Measurements from ENCODE around the gene LPP.
A peak's percentile ranks its signal among the peaks of the same experiment; 100 is the strongest.
"Not testable (repeated sequence)": the region's sequence is repeated elsewhere in the genome, so short reads cannot be mapped to it uniquely, and the experiment has no call there.

Gene LPP

DNA sequence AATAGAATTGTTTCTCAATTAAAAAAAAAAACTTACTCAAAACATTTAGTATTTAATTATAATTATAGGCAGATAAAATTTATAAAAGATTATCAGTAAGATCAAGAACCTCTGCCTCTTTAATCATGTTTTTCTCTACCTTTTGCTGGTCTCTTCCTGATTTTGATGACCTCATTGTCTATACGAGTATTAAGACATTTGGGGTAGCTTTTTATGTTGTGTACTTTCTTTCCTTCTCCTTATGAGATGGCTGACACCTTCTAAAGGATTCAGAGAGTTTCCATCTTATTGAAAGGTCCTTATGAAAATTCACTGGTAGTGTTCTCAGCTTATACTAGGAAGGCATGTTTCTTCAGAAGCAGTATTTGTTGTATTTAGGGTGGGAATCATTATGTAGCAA lies 426.3 kb downstream of the LPP start:
- no peak for DNase-seq (ENCODE audit: low spot score)

DNA sequence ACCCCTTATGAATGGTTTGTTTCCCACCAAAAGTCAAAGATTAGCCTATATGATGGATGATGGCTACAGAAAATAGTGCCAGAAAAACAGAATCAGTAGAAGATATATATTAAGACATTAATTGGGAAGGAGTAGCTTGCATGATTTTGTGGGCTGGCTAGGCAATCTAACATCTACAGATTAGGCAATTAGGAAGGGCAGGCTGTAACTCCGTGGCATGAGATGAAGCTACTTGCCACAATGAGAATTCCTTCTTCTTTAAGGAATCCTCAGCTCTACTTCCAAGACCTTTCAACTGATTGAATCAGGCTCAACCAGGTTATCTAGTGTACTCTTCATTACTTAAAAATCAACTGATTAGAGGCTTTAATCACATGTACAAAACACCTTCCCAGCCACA lies 426.7 kb downstream of the LPP start:
- no peak for DNase-seq (ENCODE audit: low spot score)

DNA sequence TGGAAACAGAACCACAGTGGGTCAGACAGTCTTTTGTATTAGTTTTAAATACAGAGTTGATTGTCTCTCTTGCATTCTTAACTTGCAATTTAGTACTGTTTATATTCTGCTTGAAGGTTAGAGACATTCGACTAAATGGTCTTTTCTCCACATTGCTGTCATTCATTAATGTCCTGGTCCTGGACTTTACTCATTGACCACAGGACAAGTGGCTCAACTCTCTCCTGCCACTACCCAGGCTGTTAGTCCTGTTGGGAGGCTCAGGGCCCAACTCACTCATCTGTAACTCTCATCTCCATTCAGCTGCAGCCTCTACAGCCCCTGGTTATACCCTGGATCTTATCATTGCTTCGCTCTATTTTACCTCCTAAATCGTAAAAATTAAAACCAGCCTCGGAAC lies 427.4 kb downstream of the LPP start:
- no peak for DNase-seq (ENCODE audit: low spot score)

DNA sequence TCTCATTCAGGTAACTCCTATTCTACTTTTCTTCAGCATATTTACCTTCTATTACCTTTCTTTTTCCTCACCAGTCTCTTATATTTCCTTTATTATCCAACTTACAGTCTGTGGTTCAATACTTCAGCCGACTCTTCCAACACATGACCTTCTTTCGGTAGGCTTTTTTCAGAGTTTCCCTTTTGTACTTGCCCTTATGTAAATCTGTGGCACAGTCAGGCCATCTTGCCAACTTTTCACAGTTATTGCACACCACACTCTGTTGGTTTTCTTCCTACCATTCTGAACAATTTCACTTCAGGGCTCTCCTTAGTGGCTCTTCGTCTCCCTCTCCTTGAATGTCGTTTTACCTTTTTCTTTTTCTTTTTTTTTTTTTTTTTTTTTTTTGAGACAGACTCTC lies 427.8 kb downstream of the LPP start:
- DNase-seq (ENCODE audit: low spot score), result no peak

DNA sequence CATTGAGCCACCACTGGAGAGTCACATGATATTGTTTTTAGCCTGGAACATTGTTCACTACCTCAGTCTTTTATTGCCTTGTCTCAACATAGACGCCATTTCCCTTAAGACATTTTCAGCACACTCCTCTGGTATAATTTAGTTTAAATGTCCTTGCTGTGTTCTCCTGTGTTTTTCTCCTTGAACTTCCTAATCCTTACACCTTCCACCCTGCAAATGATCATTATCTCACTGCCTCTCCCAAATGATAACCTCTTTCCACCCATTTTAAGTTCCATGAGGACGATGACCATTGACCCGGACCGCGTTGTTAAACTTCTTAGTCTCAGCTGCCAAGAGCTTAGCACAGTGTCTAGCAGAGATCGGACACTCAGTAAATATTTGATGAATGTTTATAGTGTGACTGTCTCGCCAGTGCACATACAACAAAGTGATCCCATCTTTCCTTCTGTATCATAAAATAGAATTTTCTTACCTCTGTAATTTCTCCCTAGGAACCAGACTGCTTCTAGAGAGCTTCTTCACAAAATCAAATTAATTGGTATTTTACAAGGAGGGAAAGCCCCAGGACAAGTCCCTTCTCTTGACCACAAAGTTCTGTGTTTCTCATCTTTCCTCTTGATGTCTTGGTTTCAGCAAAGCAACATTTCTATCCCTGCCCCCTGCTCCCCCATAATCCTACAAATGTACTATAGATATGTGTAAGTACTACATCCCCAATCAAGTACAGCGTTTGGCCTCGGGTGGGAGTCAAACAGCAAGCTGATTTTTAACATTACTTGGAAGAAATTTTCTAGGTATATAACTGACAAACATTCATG lies 429.6 kb downstream of the LPP start:
- no peak for DNase-seq (ENCODE audit: low spot score)

DNA sequence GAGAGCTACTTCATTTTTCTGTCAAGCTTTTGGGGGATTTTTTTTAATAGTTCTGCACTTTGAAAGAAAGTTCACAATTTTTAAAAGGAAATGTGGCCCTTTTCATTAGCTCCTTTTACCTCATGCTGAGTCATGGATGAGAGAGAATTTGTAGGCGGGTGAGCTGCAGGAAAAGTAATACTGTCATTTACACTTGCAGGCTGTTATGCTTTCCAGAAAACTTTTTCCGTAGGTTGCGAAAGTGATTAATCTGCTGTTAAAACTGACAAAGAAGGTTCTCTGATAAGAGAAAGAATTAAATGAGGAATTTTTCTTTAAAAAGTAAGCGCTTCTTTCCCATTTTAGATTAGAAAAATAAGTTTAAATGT lies 430.2 kb downstream of the LPP start:
- DNase-seq (ENCODE audit: low spot score), result no peak

DNA sequence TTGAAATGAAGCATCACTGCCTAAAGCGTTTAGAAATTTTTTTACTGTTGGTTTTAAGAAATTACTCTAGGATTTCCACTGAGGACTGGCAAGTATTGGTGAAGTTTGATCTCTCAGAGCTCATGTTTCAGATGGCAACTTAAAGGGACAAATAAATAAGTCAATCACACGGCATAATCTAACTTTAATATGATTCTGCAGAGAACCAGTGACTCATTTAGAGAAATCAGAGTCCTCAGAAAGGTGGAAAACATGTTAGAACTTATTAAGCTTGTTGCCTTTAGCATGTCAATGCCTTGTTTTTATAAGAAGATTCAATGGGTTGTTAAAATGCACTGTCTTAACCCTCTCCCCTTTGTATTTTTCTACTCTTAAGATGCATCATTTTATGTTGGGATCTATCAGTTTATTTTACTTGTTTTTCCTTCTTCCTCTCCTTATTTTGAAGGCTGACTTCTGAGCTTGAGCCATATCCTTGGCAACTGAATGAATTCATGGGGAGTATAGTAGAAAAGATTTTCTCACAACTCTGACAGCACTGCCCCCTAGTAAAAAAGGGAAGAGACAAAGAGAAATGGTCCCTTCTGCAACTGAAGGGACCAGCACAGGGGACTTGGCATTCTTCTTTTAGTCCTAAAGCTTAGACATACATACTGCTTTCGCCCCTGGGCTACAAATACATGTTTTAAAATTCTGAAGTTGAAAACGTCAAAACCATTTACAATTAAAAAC lies 431.2 kb downstream of the LPP start:
- peak; percentile 43 for DNase-seq (ENCODE audit: low spot score)

DNA sequence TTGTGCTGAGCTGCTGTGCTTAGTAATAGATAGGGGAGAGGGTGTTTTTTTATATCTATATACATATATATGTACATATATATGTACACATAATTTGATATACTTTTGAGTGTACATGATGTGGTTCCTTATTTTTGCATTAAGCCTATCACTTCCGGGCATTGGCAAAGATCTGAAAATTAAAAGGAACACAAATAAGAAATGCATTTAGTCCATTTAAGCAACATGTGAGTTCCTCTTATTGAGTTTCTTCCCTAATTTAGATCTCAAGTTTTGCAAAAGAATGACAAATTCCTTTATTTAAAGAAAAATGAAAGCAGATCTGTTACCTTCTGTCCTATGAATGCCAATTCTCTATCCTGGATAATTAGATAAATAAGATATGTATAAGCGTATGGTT lies 435.1 kb downstream of the LPP start:
- DNase-seq (ENCODE audit: low spot score), result no peak

DNA sequence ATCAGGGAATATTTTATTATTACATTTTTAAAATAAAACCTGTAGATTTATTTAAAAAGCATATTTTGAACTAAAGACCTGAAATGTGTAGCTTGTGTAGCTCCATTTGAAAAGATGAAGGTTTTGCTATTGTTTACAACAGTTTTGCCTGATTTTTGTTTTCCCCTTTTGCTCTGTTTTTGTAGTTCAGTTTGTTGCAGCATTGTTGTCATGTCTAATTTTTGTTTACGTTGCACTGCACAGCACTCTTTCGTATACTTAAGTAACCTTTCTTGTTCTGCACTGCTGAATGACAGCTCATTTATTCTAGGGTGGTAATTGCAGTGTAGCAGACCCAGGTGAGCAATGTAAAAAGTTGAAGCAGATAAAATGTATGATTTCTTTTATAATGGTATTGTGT lies 435.8 kb downstream of the LPP start:
- no peak for DNase-seq (ENCODE audit: low spot score)

DNA sequence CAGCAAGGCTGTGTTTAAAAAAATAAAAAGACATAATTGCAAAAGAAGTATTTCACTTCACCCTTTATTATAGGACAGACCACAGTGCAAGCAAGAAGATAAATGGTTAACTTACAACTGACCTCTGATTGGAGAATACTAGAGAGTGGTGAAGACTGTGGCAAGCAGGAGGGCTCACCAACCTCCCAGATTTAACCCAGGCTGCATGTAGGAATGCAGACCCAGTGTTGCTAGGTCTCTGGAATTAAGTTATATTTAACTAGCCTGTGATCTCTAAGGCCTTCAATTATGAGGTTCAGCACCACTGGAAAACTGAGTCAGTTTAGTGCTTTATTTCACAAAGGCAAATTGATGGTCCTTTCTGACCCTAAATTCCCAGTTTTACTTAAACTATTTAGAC lies 436.6 kb downstream of the LPP start:
- no peak for DNase-seq (ENCODE audit: low spot score)

DNA sequence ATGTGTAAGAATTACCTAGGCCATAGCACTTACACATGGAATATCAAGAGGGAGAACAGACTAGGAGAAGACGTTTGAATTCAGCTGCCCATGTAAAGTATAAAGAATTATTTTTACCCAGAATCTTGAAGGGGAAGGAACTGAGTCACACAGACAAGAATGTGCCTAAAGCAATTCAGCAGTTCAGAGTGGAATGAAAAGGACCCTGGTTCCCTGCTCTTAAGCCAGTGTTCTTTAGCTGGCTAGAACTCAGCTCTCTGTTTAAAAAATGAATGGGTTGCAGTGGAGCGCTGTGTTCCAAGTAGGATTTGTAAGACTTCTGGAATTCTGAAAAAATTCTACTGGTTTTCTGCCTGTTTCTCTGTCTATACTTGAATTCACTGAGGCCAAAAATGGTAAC lies 440.2 kb downstream of the LPP start:
- no peak for DNase-seq (ENCODE audit: low spot score)

DNA sequence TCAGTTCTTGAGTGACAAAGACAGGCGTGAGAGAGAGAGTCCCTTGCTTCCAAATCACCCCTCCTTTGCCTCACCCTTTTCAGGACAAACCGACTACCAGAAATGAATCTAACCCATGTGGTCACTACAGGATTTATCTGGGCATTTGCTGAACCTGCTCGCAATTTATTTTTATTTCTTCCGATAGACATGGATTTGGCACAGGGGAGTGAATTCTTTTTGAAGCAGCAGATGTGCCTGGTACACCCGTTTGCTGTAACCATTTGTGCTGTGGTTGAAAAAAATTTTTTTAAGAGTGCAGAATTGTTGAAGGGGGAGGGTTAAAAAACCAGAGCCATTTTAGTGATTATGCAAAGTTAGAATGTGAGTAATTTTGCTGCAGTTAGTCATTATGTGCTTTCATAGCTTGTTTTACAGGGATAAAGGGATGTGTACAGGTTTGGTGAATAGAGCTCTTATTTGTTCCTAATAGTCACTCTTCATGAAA lies 442.0 kb downstream of the LPP start:
- DNase-seq (ENCODE audit: low spot score), result no peak

DNA sequence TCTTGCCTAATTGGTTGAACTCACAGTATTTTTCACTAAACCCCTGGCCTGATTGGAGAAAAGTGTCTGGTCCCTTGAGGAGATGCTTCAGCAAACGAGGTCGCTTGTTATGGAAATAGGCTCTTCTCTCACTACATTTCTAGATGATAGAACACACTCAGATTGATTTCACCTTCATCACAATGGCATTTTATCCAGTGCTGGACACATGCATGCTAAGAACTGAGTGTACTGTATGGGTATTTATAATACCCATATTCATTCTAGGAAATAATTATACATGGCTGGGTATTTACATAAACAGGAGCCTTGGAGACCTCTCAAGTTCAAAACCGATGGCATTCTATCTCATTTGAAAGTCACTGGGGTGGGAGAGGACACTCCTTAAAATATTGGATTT lies 444.9 kb downstream of the LPP start:
- DNase-seq (ENCODE audit: low spot score), result no peak

DNA sequence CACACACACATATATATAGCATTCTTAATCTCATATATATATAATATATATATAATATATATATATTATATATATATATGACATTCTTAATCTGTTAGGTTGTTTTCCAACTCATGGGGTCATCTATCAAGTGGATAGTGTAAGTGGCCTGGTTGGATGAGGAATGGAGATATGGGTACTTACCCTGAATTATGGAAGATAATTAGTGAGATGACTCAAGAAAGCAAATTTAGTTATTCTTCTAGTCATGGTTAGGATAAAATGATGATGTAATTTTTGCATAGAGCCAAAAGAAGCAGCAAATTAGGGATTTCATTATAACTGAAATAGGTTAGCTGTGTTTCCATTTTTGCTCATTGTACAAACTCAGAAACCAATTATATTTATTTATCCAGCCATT lies 448.2 kb downstream of the LPP start:
- DNase-seq (ENCODE audit: low spot score), result no peak

DNA sequence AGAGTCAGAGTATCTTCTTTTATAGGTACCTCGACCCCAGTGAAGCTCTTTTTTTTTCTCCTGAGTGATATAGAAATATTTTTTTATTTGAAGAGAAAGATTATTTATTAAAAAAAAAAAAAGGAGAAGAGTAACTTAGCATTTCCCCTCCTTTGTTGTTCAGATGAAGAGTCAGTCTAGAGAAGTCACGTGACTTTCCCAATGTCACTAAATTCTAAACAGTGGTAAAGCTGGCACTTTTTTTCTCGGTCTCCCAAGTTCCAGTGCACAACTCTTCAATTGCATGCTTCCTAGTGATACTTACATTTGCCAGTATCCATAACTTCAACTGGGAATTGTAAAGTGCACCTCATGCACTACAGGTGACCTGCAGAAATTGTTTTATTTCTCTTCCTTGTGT lies 448.7 kb downstream of the LPP start:
- DNase-seq (ENCODE audit: low spot score), result no peak

DNA sequence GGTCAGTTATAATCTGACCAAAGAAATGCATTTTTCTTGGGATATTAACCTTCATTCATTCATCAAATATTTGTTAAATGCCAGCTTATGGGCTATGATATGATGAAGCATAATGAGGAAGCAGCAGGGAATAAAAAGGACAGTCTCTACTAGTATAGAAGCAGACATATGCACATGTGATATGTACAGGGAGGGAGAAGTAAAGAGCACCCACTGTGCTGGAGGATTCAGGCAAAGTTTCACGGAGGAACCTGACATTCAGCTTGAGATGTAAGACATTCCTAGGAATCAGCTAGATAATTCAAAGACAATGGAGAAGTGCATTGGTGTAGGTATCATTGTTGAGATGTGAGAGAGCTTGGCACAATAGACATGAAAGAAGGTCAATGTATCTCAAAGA lies 450.7 kb downstream of the LPP start:
- DNase-seq (ENCODE audit: low spot score), result no peak

DNA sequence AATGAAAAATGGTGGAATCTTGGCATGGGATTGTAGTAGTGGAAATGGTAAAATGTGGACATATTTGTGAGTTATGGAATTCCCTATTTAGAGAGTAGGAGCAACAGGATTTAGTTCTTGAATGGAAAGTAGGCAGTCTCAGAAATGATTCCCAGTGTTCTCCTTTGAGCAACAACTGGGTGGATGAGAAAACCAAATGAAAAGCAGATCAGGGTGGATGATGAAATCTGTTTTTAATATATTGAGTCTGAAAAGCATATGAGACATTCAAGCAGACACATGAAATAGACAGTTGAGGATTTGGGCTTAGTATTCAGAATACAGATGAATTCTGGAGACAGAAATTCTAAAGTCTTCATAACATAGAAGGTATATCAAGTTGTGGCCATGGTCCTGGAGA lies 451.3 kb downstream of the LPP start:
- no peak for DNase-seq (ENCODE audit: low spot score)

DNA sequence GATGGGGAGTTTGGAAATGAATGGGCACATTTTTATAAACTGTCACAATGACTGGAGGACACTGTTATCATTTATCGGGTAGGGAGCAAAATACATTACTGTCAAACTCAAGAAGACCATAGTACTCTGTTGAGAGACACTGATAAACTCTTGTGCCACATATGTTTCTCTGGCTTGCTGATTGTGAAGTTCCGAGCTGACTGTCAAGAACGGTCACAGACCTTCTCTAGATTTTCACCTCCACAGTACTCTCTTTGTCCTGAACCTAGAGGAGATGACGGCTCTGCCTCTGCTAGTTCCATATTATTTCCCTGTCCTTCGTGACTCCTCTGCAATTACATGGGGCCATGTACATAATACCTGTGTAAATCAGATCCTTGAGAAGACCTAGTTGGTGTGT lies 451.9 kb downstream of the LPP start:
- no peak for DNase-seq (ENCODE audit: low spot score)

DNA sequence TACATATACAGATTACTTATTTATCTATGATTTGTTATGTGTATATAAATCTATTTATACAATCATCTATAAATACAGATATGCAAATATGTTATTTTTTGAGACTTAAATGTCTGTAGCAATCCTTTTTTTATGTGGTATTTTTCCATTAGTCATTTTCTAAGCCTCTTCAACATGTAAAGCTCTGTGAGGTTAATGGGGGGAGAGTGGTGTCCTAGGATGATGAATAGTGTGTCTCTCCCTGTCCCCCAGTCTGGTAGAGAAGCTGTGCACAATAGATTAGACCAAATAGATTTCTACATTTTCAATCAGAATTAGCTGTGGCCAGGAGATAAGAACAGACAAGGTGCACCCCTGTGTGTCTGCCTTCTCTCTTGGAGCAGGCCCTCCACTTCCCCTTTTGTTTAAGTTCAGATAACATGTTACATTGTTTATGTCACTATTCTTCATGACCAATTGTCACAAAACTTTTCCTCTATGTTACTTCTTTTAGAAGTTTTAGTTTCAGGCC lies 453.9 kb downstream of the LPP start:
- DNase-seq (ENCODE audit: low spot score), result no peak

DNA sequence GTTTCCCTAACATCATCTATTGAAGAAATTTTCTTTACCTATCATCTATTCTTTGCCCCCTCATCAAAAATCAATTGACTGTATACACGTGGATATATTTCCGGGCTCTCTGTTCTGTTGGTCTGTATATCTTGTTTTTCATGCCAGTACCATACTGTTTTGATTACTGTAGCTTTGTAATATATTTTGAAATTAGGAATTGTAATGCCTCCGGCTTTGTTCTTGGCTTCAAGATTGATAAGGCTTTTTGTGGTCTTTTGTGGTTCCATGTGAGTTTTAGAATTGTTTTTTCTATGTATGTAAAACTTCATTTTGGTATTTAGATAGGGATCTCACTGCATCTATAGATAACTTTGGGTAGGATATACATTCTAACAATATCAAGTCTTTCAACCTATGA lies 454.4 kb downstream of the LPP start:
- no peak for DNase-seq (ENCODE audit: low spot score)

DNA sequence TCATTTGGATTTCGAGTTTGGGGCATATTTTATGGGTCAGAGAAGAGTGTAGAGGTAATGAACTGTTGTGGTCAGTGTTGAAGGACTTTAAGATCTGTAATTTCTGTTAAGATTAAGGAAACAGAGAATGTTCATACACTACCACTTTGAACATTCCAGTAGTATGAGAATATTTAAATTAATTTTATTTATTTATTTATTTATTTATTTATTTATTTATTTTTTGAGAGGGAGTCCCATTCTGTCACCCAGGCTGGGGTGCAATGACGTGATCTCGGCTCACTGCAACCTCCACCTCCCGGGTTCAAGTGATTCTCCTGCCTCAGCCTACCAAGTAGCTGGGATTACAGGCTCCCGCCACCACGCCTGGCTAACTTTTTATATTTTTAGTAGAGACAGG lies 459.8 kb downstream of the LPP start:
- not testable (repeated sequence) for DNase-seq (ENCODE audit: low spot score)

DNA sequence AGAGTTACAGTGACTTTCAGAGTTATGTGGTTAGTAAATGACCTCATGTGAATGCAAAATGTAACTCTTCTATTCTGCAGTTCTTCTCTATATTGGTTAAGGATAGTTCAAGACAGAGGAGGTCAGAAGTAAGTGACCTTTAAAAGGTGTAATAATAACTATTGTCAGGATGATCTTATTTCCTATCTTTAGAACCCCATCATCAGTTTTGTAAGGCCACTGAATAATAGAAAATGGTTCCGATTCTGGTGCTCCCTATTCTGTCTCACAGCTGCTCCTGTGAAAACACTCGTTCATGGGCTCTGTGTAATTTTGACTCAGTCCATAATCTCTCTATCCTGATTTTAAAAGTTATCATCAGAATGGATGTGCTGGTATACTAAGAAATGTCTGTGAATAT lies 463.3 kb downstream of the LPP start:
- DNase-seq (ENCODE audit: low spot score), result no peak
